PC-3 (cell line): ENCODE results near the gene ZW10. TPM values are rescaled to one million over a fixed set of nuclear protein-coding genes. Genes with fewer than 3 reads are reported as not detected.
"Not testable (repeated sequence)": the region's sequence is repeated elsewhere in the genome, so short reads cannot be mapped to it uniquely, and the experiment has no call there.

ENCODE experiments used
- ATAC-seq: fragments of 200-7000 bp; cut with Tn5 transposase; 2 replicates; pipeline ENCODE4 v1.9.1; 2020; ENCODE audit warnings: mild to moderate bottlenecking, moderate library complexity
- BruUV-seq: library from RNA; stranded (reverse); fragments of 400-500 nt; replicated peaks from 2 replicates; lab custom pipeline; 2021; lab: Mats Ljungman, UMichigan
- CTCF ChIA-PET: fragments of 300-600 bp; sonication (Branson Sonifier 250); formaldehyde crosslinking; loops from one replicate; lab custom pipeline; 2022; ENCODE audit warnings: antibody characterized with exemption; lab: Charles Lee
- POLR2A ChIA-PET: fragments of 300-600 bp; sonication (Branson Sonifier 250); formaldehyde crosslinking; loops from one replicate; lab custom pipeline; 2022; ENCODE audit warnings: antibody characterized with exemption; ENCODE audit not compliant: unreplicated experiment; lab: Charles Lee
- DNase-seq: peaks from one replicate; pipeline ENCODE4 v3.0.0-alpha.2; 2015
- H2AFZ ChIP-seq: fragments of 300-600 bp; sonication (generic); 2 replicates; pipeline ENCODE4 v1.6.0; 2016; ENCODE audit warnings: antibody characterized with exemption, low read length
- H3F3A ChIP-seq: fragments of 300-600 bp; sonication (generic); one replicate; pipeline ENCODE4 v1.6.0; 2017; ENCODE audit warnings: antibody characterized with exemption, low read length, control low read depth, mild to moderate bottlenecking; ENCODE audit not compliant: unreplicated experiment
- H3K27ac ChIP-seq: fragments of 300-600 bp; sonication (generic); 2 replicates; pipeline ENCODE4 v1.5.1; 2016; ENCODE audit warnings: mild to moderate bottlenecking, low read length
- H3K27me3 ChIP-seq: fragments of 300-600 bp; sonication (generic); 2 replicates; pipeline ENCODE4 v1.6.1; 2016; ENCODE audit warnings: low read length, mixed read lengths
- H3K36me3 ChIP-seq: fragments of 300-600 bp; sonication (generic); 2 replicates; pipeline ENCODE4 v1.6.1; 2016; ENCODE audit warnings: low read depth, mixed run types, low read length, mixed read lengths
- H3K4me1 ChIP-seq: fragments of 300-600 bp; sonication (generic); 2 replicates; pipeline ENCODE4 v1.5.1; 2016; ENCODE audit warnings: low read length; ENCODE audit not compliant: insufficient read depth
- H3K4me2 ChIP-seq: fragments of 300-600 bp; sonication (generic); 2 replicates; pipeline ENCODE4 v1.6.0; 2016; ENCODE audit warnings: low read length
- H3K4me3 ChIP-seq: fragments of 300-600 bp; sonication (generic); 2 replicates; pipeline ENCODE4 v1.5.1; 2016; ENCODE audit warnings: mild to moderate bottlenecking, low read length, mixed read lengths
- H3K79me2 ChIP-seq: fragments of 300-600 bp; sonication (generic); 2 replicates; pipeline ENCODE4 v1.6.1; 2017; ENCODE audit warnings: low read length, mixed read lengths
- H3K9ac ChIP-seq: fragments of 300-600 bp; sonication (generic); 2 replicates; pipeline ENCODE4 v1.6.0; 2016; ENCODE audit warnings: mild to moderate bottlenecking, low read length
- H3K9me2 ChIP-seq: fragments of 300-600 bp; sonication (generic); replicated peaks from 2 replicates; pipeline ENCODE4 v1.6.1; 2016; ENCODE audit warnings: mixed run types, low read length, mixed read lengths
- H3K9me3 ChIP-seq: fragments of 300-600 bp; sonication (generic); 2 replicates; pipeline ENCODE4 v1.6.1; 2016; ENCODE audit warnings: low read length, mixed read lengths
- H4K20me1 ChIP-seq: fragments of 300-600 bp; sonication (generic); 2 replicates; pipeline ENCODE4 v1.6.1; 2016; ENCODE audit warnings: low read length, mixed read lengths
- EZH2 ChIP-seq: fragments of 300-600 bp; sonication (generic); IDR thresholded peaks from one replicate; pipeline ENCODE4 v1.6.1; 2017; ENCODE audit warnings: antibody characterized with exemption, mild to moderate bottlenecking, low read length; ENCODE audit not compliant: unreplicated experiment
- EZH2phosphoT487 ChIP-seq: fragments of 300-600 bp; sonication (generic); IDR thresholded peaks from 2 replicates; pipeline ENCODE4 v1.6.1; 2018; ENCODE audit warnings: mild to moderate bottlenecking, antibody characterized with exemption, low read length, borderline replicate concordance
- intact Hi-C: fragments of 100-400 bp; cut with micrococcal nuclease; formaldehyde crosslinking; loops from 2 replicates; pipeline ENCODE4 v1.9.0; 2023
- total RNA-seq: library from RNA; depleted of rRNA; stranded (reverse); fragments of >200 nt; gene quantifications from 2 replicates; pipeline ENCODE4 v1.2.3, GENCODE V29; 2014
- TF ChIP-seq, protein P1 (sequence below): fragments of 300-600 bp; sonication (generic); conservative IDR thresholded peaks from 2 replicates; pipeline ENCODE4 v1.5.1; 2017; ENCODE audit warnings: antibody characterized with exemption, low read depth, mild to moderate bottlenecking, low read length

ZW10 gene
- total RNA-seq, 1 experiment from 2014 or later, result 38.4 TPM

GRCh38 chr11:113722221-113722620, 51.3 kb downstream of the ZW10 start:
- no TSS peak for BruUV-seq
- peaks cover 8% of the 10 kb centered on the region; the same call in 1 of the 2 replicates for H3K4me1 ChIP-seq
- POLR2A ChIA-PET, result no interaction called here

DNA sequence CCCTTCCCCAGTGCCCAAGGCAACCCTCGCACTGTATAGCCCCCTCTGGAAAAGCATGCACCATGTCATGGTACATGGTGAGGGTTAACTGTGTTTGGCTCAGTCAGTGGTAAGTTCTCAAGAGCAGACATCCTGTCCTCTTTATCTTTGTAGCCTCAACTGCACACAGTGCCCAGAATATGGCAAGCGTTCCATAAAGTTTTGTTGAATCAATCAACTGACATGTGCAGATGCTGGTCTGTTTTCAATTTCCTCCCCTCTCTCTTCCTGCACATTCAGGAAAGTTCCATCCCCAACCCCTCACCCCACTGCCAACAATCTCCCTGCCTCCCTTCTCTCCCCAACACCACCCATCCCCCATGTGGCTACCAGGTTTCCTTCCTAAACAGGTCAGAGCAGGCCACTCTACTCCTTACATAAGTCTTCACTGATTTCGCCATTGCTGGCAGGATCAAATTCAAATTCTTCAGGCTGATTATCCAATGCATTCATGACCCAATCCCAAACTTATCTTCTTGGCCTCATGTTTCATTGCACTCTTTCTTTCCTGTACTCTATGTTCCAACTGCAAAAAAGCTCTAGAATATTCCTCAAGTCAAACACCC, 51.9 kb downstream of the ZW10 start:
- no peaks in the 10 kb centered on the region for H3F3A ChIP-seq
- intact Hi-C loops, result no loop called here
- CTCF ChIA-PET, result no interaction called here

More at GRCh38 chr11:113722221-113722620, 51.3 kb downstream of the ZW10 start:
- DNase-seq (no peak), ATAC-seq (no peak)
- Histone ChIP-seq H3K9ac (no peak overlapping the region), H3K4me2 (no peak overlapping the region), H3K4me3 (no peak overlapping the region), H3K9me3 (no peaks in the 10 kb centered on the region), H3K27ac (no peak overlapping the region), H3K36me3 (no peaks in the 10 kb centered on the region), H2AFZ (no peak overlapping the region), H3K27me3 (no peaks in the 10 kb centered on the region), H3F3A (no peaks in the 10 kb centered on the region), H3K79me2 (no peaks in the 10 kb centered on the region), H3K9me2 (0 out of 2 replicates have a peak, but pooled peaks cover 4% of the 10 kb centered on the region), H4K20me1 (no peaks in the 10 kb centered on the region)
- intact Hi-C loops, result no loop called here
- TF ChIP-seq EZH2phosphoT487 (no peak), EZH2 (no peak)
- TF ChIP-seq, protein P1, sequence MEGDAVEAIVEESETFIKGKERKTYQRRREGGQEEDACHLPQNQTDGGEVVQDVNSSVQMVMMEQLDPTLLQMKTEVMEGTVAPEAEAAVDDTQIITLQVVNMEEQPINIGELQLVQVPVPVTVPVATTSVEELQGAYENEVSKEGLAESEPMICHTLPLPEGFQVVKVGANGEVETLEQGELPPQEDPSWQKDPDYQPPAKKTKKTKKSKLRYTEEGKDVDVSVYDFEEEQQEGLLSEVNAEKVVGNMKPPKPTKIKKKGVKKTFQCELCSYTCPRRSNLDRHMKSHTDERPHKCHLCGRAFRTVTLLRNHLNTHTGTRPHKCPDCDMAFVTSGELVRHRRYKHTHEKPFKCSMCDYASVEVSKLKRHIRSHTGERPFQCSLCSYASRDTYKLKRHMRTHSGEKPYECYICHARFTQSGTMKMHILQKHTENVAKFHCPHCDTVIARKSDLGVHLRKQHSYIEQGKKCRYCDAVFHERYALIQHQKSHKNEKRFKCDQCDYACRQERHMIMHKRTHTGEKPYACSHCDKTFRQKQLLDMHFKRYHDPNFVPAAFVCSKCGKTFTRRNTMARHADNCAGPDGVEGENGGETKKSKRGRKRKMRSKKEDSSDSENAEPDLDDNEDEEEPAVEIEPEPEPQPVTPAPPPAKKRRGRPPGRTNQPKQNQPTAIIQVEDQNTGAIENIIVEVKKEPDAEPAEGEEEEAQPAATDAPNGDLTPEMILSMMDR, result no peak
- CTCF ChIA-PET, result no interaction called here

DNA sequence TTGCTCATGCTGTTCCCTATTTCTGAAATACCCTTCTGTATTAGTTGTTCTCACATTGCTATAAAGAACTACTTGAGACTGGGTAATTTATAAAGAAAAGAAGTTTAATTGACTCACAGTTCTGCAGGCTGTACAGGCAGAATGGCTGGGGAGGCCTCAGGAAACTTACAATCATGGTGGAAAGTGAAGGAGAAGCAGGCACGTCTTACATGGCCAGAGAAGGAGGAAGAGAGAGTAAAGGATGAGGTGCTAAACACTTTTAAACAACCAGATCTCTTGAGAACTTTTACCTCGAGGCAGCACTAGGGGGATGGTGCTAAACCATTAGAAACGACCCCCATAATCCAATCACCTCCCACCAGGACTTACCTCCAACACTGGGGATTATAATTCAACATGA, 53.0 kb downstream of the ZW10 start:
- H3K27me3 ChIP-seq, POLR2A ChIA-PET, DNase-seq, ATAC-seq, H3K36me3 ChIP-seq, BruUV-seq, H3K9ac ChIP-seq, H3K79me2 ChIP-seq, H3K9me2 ChIP-seq, CTCF ChIA-PET, H2AFZ ChIP-seq, intact Hi-C loops, H3K9me3 ChIP-seq, H3K4me2 ChIP-seq, H3K4me3 ChIP-seq, H4K20me1 ChIP-seq, H3K27ac ChIP-seq, H3K4me1 ChIP-seq, H3F3A ChIP-seq: not testable (repeated sequence)

More for the DNA sequence above, 51.9 kb downstream of the ZW10 start:
- Histone ChIP-seq H4K20me1 (no peaks in the 10 kb centered on the region), H3K9ac (no peak overlapping the region), H3K79me2 (no peaks in the 10 kb centered on the region), H3K4me3 (no peak overlapping the region), H3K9me2 (0 out of 2 replicates have a peak, but pooled peaks cover 4% of the 10 kb centered on the region), H3K4me1 (peaks cover 8% of the 10 kb centered on the region; the same call in 1 of the 2 replicates), H2AFZ (no peak overlapping the region), H3K27me3 (no peaks in the 10 kb centered on the region), H3K27ac (no peak overlapping the region), H3K36me3 (no peaks in the 10 kb centered on the region), H3K9me3 (no peaks in the 10 kb centered on the region), H3K4me2 (no peak overlapping the region)
- ATAC-seq (no peak), DNase-seq (no peak)
- no peak for TF ChIP-seq EZH2phosphoT487
- no peak for TF ChIP-seq EZH2
- TF ChIP-seq, protein P1, result no peak
- POLR2A ChIA-PET, result no interaction called here
- BruUV-seq, result no TSS peak
